ENCODE data around the gene TM9SF1.

The TM9SF1 gene

GRCh38 chr14:24197056-24197450 lies 1.8 kb upstream of the TM9SF1 start:
- DNase-seq (ENCODE audit: low read depth in 2 of 2): no peak

GRCh38 chr14:24196071-24197055 lies 1.1 kb upstream of the TM9SF1 start:
- no peak for DNase-seq (ENCODE audit: low read depth in 2 of 2)

GRCh38 chr14:24194873-24195185 lies 412 bp downstream of the TM9SF1 start:
- no peak for DNase-seq (ENCODE audit: low read depth in 2 of 2)

GRCh38 chr14:24194186-24194872 lies 912 bp downstream of the TM9SF1 start:
- no peak for DNase-seq (ENCODE audit: low read depth in 2 of 2)

- DNase-seq (ENCODE audit: low read depth in 2 of 2): no peak
Observed at GRCh38 chr14:24192933-24193332, 2.3 kb downstream of the TM9SF1 start.

- DNase-seq (ENCODE audit: low read depth in 2 of 2): no peak
Observed at GRCh38 chr14:24190416-24190815, 4.8 kb downstream of the TM9SF1 start.

- DNase-seq (ENCODE audit: low read depth in 2 of 2): no peak
Observed at GRCh38 chr14:24189460-24189859, 5.8 kb downstream of the TM9SF1 start.

- no peak for DNase-seq (ENCODE audit: low read depth in 2 of 2)
Observed at GRCh38 chr14:24189059-24189375, 6.2 kb downstream of the TM9SF1 start.

- peak; percentile 91 to 95 for DNase-seq (ENCODE audit: low read depth in 2 of 2)
Observed at GRCh38 chr14:24188251-24189058, 6.8 kb downstream of the TM9SF1 start, which contains the start of gene IPO4. TSS of gene IPO4 (minus strand) at chr14:24188816. CDS start at chr14:24188787, 29 bp downstream.

- no peak for DNase-seq (ENCODE audit: low read depth in 2 of 2)
Observed at GRCh38 chr14:24187539-24187915, 7.7 kb downstream of the TM9SF1 start.

- no peak for DNase-seq (ENCODE audit: low read depth in 2 of 2)
Observed at GRCh38 chr14:24186831-24187538, 8.3 kb downstream of the TM9SF1 start.

- DNase-seq (ENCODE audit: low read depth in 2 of 2): no peak
Observed at GRCh38 chr14:24185741-24186140, 9.5 kb downstream of the TM9SF1 start.

GRCh38 chr14:24185026-24185425 lies 10.2 kb downstream of the TM9SF1 start:
- DNase-seq (ENCODE audit: low read depth in 2 of 2): no peak

GRCh38 chr14:24184104-24184970 lies 10.9 kb downstream of the TM9SF1 start:
- no peak for DNase-seq (ENCODE audit: low read depth in 2 of 2)

GRCh38 chr14:24183014-24183481 lies 12.2 kb downstream of the TM9SF1 start:
- no peak for DNase-seq (ENCODE audit: low read depth in 2 of 2)

- DNase-seq (ENCODE audit: low read depth in 2 of 2): no peak
Observed at GRCh38 chr14:24182110-24182882, 12.9 kb downstream of the TM9SF1 start.

- no peak for DNase-seq (ENCODE audit: low read depth in 2 of 2)
Observed at GRCh38 chr14:24181371-24182077, 13.7 kb downstream of the TM9SF1 start.

GRCh38 chr14:24179961-24180796 lies 15.1 kb downstream of the TM9SF1 start:
- DNase-seq (ENCODE audit: low read depth in 2 of 2): no peak
